HCT116 (cell line): ENCODE data around the gene CGNL1. TPM values are rescaled to one million over a fixed set of nuclear protein-coding genes. Genes with fewer than 3 reads are reported as not detected.

Experiments
- ATAC-seq: fragments of 200-7000 bp; cut with Tn5 transposase; 2 replicates; pipeline ENCODE4 v1.9.1; 2020; ENCODE audit warnings: mild to moderate bottlenecking, moderate library complexity
- BruUV-seq: library from RNA; stranded (reverse); fragments of 400-500 nt; replicated peaks from 2 replicates; lab custom pipeline; 2021; lab: Mats Ljungman, UMichigan
- CTCF ChIA-PET: fragments of 300-600 bp; sonication (Branson Sonifier 250); formaldehyde crosslinking; loops from one replicate; lab custom pipeline; 2021; ENCODE audit warnings: antibody characterized with exemption; lab: Charles Lee
- POLR2A ChIA-PET: fragments of 300-600, 350-600 bp; sonication (Branson Sonifier 250); formaldehyde crosslinking; loops from one replicate; lab custom pipeline; 2021; ENCODE audit warnings: antibody characterized with exemption; lab: Charles Lee
- RAD21 ChIA-PET, 2 experiments: fragments of 300-600 bp; sonication (Branson Sonifier 250); formaldehyde crosslinking; loops; one replicate each; lab custom pipeline; 2023; ENCODE audit warnings: low total read pairs in 2 of 2; ENCODE audit not compliant: uncharacterized antibody in 2 of 2, unreplicated experiment in 2 of 2, low non-redundant PET in 1 of 2; lab: Charles Lee
- DNase-seq: peaks from one replicate; pipeline ENCODE4 v3.0.0-alpha.2; 2010; ENCODE audit warnings: low read depth, low spot score
- H2AFZ ChIP-seq: fragments of 200-600 bp; shearing (Covaris generic), sonication (generic); 2 replicates; pipeline ENCODE4 v1.6.1; 2017; ENCODE audit warnings: low read depth, mixed run types, mixed read lengths, antibody characterized with exemption, low read length; ENCODE audit not compliant: poor library complexity, severe bottlenecking
- H3K27ac ChIP-seq: 2 replicates; pipeline ENCODE4 v1.5.1; 2012; ENCODE audit warnings: low read depth, low read length
- H3K27me3 ChIP-seq: fragments of 200-600 bp; sonication (generic); 2 replicates; pipeline ENCODE4 v1.6.1; 2016; ENCODE audit warnings: mixed run types, low read length, mixed read lengths; ENCODE audit not compliant: insufficient read depth
- H3K36me3 ChIP-seq, 2 experiments: fragments of 200-500 bp in 1 of 2; fragments of 200-600 bp in 1 of 2; sonication (Bioruptor generic) in 1 of 2; sonication (generic) in 1 of 2; 2 replicates each; pipeline versions ENCODE4 v1.5.1 to v1.6.1; 2014 to 2016; ENCODE audit warnings: low read length in 2 of 2, inconsistent platforms in 1 of 2, mixed read lengths in 1 of 2, mixed run types in 1 of 2; ENCODE audit not compliant: insufficient read depth in 2 of 2, control insufficient read depth in 1 of 2
- H3K4me1 ChIP-seq, 2 experiments: fragments of 200-600 bp in 1 of 2; sonication (generic) in 1 of 2; 2 replicates each; pipeline versions ENCODE4 v1.5.1 to v1.6.1; 2012 to 2017; ENCODE audit warnings: low read length in 2 of 2, inconsistent platforms in 1 of 2, mild to moderate bottlenecking in 1 of 2, mixed read lengths in 1 of 2, mixed run types in 1 of 2, moderate library complexity in 1 of 2; ENCODE audit not compliant: insufficient read depth in 2 of 2, control insufficient read depth in 1 of 2
- H3K4me2 ChIP-seq: fragments of 200-600 bp; sonication (generic); 2 replicates; pipeline ENCODE4 v1.6.1; 2017; ENCODE audit warnings: mixed run types, low read length, mixed read lengths
- H3K4me3 ChIP-seq, 2 experiments: fragments of 200-600 bp in 1 of 2; sonication (generic) in 1 of 2; replicated peaks in 1 of 2; 2 replicates each; pipeline ENCODE4 v1.5.1; 2011 to 2016; ENCODE audit warnings: low read length in 2 of 2, control low read depth in 1 of 2, low read depth in 1 of 2, mild to moderate bottlenecking in 1 of 2, mixed read lengths in 1 of 2, mixed run types in 1 of 2
- H3K79me2 ChIP-seq: fragments of 200-600 bp; sonication (generic); 2 replicates; pipeline ENCODE4 v1.6.1; 2017; ENCODE audit warnings: mild to moderate bottlenecking, mixed run types, low read length, moderate library complexity, mixed read lengths; ENCODE audit not compliant: insufficient read depth
- H3K9ac ChIP-seq: fragments of 200-600 bp; sonication (generic); 2 replicates; pipeline ENCODE4 v1.6.1; 2016; ENCODE audit warnings: low read length, mixed read lengths
- H3K9me2 ChIP-seq: fragments of 200-600 bp; sonication (generic), shearing (Covaris generic); 2 replicates; pipeline ENCODE4 v1.6.1; 2017; ENCODE audit warnings: mixed run types, mild to moderate bottlenecking, moderate library complexity; ENCODE audit not compliant: insufficient read depth
- H3K9me3 ChIP-seq, 2 experiments: fragments of 200-500 bp in 1 of 2; fragments of 200-600 bp in 1 of 2; sonication (Bioruptor generic) in 1 of 2; sonication (generic) in 1 of 2; 2 replicates each; pipeline ENCODE4 v1.6.1; 2014 to 2017; ENCODE audit warnings: low read length in 2 of 2, mixed read lengths in 2 of 2, inconsistent platforms in 1 of 2, low read depth in 1 of 2, mild to moderate bottlenecking in 1 of 2, mixed run types in 1 of 2, moderate library complexity in 1 of 2; ENCODE audit not compliant: control insufficient read depth in 1 of 2, insufficient read depth in 1 of 2
- H4K20me1 ChIP-seq: fragments of 200-600 bp; sonication (generic), shearing (Covaris generic); 2 replicates; pipeline ENCODE4 v1.6.1; 2017; ENCODE audit warnings: mixed run types, mild to moderate bottlenecking, moderate library complexity; ENCODE audit not compliant: insufficient read depth
- CBX3 ChIP-seq: IDR thresholded peaks from 2 replicates; pipeline ENCODE4 v1.6.1; 2012; ENCODE audit warnings: low read depth
- CEBPB ChIP-seq: IDR thresholded peaks from 2 replicates; pipeline ENCODE4 v1.6.1; 2012; ENCODE audit warnings: low read depth
- CTCF ChIP-seq, 3 experiments: fragments of 200-600 bp in 1 of 3; sonication (generic) in 1 of 3; IDR thresholded peaks in 2 of 3; conservative IDR thresholded peaks in 1 of 3; 2 replicates each; pipeline ENCODE4 v1.5.1; 2012 to 2017; ENCODE audit warnings: low read depth in 2 of 3, low read length in 2 of 3, antibody characterized with exemption in 1 of 3, borderline replicate concordance in 1 of 3, control low read depth in 1 of 3, mild to moderate bottlenecking in 1 of 3, mixed read lengths in 1 of 3, mixed run types in 1 of 3, moderate library complexity in 1 of 3; ENCODE audit not compliant: insufficient read depth in 1 of 3
- EGR1 ChIP-seq: IDR thresholded peaks from 2 replicates; pipeline ENCODE4 v1.6.1; 2012; ENCODE audit warnings: low read depth
- ELF1 ChIP-seq: IDR thresholded peaks from 2 replicates; pipeline ENCODE4 v1.6.1; 2012; ENCODE audit warnings: low read depth, borderline replicate concordance
- EZH2 ChIP-seq: fragments of 200-600 bp; sonication (generic); IDR thresholded peaks from 2 replicates; pipeline ENCODE4 v1.6.1; 2017; ENCODE audit warnings: antibody characterized with exemption, mixed run types
- EZH2phosphoT487 ChIP-seq: fragments of 200-600 bp; IDR thresholded peaks from 2 replicates; pipeline ENCODE4 v1.6.1; 2018; ENCODE audit warnings: antibody characterized with exemption, borderline replicate concordance
- JUND ChIP-seq: IDR thresholded peaks from 2 replicates; pipeline ENCODE4 v1.6.1; 2012
- POLR2A ChIP-seq: IDR thresholded peaks from 2 replicates; pipeline ENCODE4 v1.7.0; 2011; ENCODE audit warnings: borderline replicate concordance; ENCODE audit not compliant: insufficient read depth, insufficient read length; ENCODE audit errors: extremely low read depth
- POLR2AphosphoS5 ChIP-seq: IDR thresholded peaks from 2 replicates; pipeline ENCODE4 v1.6.1; 2011; ENCODE audit warnings: mild to moderate bottlenecking, low read depth, low read length, moderate library complexity
- RAD21 ChIP-seq: IDR thresholded peaks from 2 replicates; pipeline ENCODE4 v1.6.1; 2012; ENCODE audit warnings: low read depth, mild to moderate bottlenecking
- SRF ChIP-seq: IDR thresholded peaks from 2 replicates; pipeline ENCODE4 v1.6.1; 2012; ENCODE audit warnings: low read depth
- TCF7L2 ChIP-seq: IDR thresholded peaks from 2 replicates; pipeline ENCODE4 v1.7.0; 2011; ENCODE audit warnings: borderline replicate concordance, inconsistent platforms; ENCODE audit not compliant: insufficient read depth, insufficient read length; ENCODE audit errors: extremely low read depth
- ZBTB33 ChIP-seq: IDR thresholded peaks from 2 replicates; pipeline ENCODE4 v1.6.1; 2011; ENCODE audit warnings: mild to moderate bottlenecking, low read length, moderate library complexity; ENCODE audit not compliant: insufficient replicate concordance; ENCODE audit errors: extremely low read depth
- ZFX ChIP-seq: fragments of 450-650 bp; IDR thresholded peaks from 2 replicates; pipeline ENCODE4 v1.6.1; 2017
- ZNF274 ChIP-seq: fragments of 200-500 bp; sonication (Bioruptor generic); IDR thresholded peaks from 2 replicates; pipeline ENCODE4 v1.6.1; 2014; ENCODE audit warnings: mild to moderate bottlenecking, low read depth, low read length, inconsistent platforms
- intact Hi-C: fragments of 100-400 bp; cut with micrococcal nuclease; formaldehyde crosslinking; loops from 2 replicates; pipeline ENCODE4 v1.10.0; 2022
- total RNA-seq: library from RNA; stranded (reverse); gene quantifications from one replicate; pipeline ENCODE4 v1.2.1, GENCODE V29; 2021; ENCODE audit not compliant: unreplicated experiment
- TF ChIP-seq, protein P1 (sequence below): IDR thresholded peaks from 2 replicates; pipeline ENCODE4 v1.6.1; 2012

The CGNL1 gene
- total RNA-seq, 1 experiment from 2014 or later = 2.2 TPM

DNA sequence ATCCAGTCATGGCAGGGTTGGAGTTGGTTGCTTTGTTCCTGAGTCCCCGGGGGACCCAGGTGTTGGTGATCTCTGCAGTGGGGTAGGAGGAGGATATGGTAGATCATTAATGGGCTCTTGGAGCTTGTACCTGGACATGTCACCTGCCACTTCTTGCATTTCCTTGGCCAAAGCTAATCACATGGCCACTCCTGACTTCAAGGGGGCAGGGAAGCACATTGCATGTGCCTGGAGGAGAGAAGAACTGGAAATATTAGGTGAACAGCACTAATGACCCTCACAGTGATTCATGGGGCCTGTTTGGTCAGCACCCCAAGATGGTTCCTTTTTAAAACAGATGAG lies 128.3 kb downstream of the CGNL1 start (continued):
- no peak for TF ChIP-seq CTCF (IDR thresholded peaks at IDR 0.05 in 2 of 3, conservative IDR thresholded peaks at IDR 0.05 in 1 of 3; ENCODE audit: borderline replicate concordance in 1 of 3, insufficient read depth in 1 of 3, low read depth in 2 of 3, low read length in 2 of 3)
- TF ChIP-seq POLR2AphosphoS5 = no peak
- no peak for TF ChIP-seq EZH2phosphoT487

GRCh38 chr15:57505056-57505715 lies 128.9 kb downstream of the CGNL1 start:
- intact Hi-C loops = no loop called here
- no peak for ATAC-seq
- peak overlapping the region; percentile 42 for H3K4me2 ChIP-seq

More at GRCh38 chr15:57505056-57505715, 128.9 kb downstream of the CGNL1 start:
- H3K79me2 ChIP-seq = no peaks in the 10 kb centered on the region
- no peaks in the 10 kb centered on the region for H3K9me3 ChIP-seq
- no peak overlapping the region for H3K4me3 ChIP-seq
- H3K27ac ChIP-seq = no peak overlapping the region
- no peaks in the 10 kb centered on the region for H4K20me1 ChIP-seq
- TF ChIP-seq TCF7L2 = no peak
- no peak for TF ChIP-seq JUND
- TF ChIP-seq ZNF274 = no peak
- TF ChIP-seq EZH2 = no peak
- no peak for TF ChIP-seq ELF1
- no peak for TF ChIP-seq EGR1
- no peak for TF ChIP-seq SRF
- no peak for TF ChIP-seq POLR2AphosphoS5
- TF ChIP-seq CEBPB = no peak
- no peak for TF ChIP-seq CBX3
- TF ChIP-seq RAD21 = no peak
- TF ChIP-seq POLR2A = no peak
- TF ChIP-seq, protein P1, sequence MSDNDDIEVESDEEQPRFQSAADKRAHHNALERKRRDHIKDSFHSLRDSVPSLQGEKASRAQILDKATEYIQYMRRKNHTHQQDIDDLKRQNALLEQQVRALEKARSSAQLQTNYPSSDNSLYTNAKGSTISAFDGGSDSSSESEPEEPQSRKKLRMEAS = no peak
- no peak for TF ChIP-seq CTCF (IDR thresholded peaks at IDR 0.05 in 2 of 3, conservative IDR thresholded peaks at IDR 0.05 in 1 of 3; ENCODE audit: borderline replicate concordance in 1 of 3, insufficient read depth in 1 of 3, low read depth in 2 of 3, low read length in 2 of 3)
- no peak for TF ChIP-seq EZH2phosphoT487
- no peak for TF ChIP-seq ZBTB33
- no peak for TF ChIP-seq ZFX
- TF ChIP-seq, all 23 proteins: peak for 0
- ChIA-PET POLR2A (no interaction called here), CTCF (interaction anchor here (2.0 to 2.6 kb wide), 2 partner anchors 23 to 164 kb away, joined by 8 to 9 read pairs; no protein-coding TSS in a partner anchor), RAD21 (no interaction called here)
- no peak overlapping the region for H3K9ac ChIP-seq
- H3K27me3 ChIP-seq = no peaks in the 10 kb centered on the region
- no peak for DNase-seq
- no peaks in the 10 kb centered on the region for H3K9me2 ChIP-seq
- no peak overlapping the region for H2AFZ ChIP-seq
- no peaks in the 10 kb centered on the region for H3K36me3 ChIP-seq
- peaks cover 20 to 42% of the 10 kb centered on the region in 2 experiments; a peak in 3 of 4 replicates for H3K4me1 ChIP-seq
- BruUV-seq = no TSS peak
